ENCODE results near the gene BMPR1B. TPM values are rescaled to one million over a fixed set of nuclear protein-coding genes. Genes with fewer than 3 reads are reported as not detected.

The BMPR1B gene
- total RNA-seq, 1 donor, result 13.5 TPM

DNA sequence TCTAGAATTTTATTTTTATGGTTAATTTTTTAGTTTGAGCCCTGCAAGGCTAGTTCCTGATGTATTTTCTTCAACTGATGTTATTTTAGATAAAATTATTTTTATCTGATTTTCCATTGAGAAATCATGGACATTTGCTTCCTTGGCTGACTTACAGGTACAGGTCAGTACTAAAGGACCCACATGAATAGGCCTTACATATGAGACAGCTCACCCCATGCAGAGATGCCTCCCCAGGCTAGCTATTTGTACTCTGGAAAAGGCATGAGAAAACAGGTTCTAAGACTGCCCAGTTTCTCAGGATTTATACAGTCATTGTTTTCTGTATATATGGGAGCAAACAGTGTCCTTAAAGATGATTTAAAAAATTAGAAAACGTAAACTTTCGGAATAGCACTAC, 255.5 kb downstream of the BMPR1B start:
- no peak overlapping the region for H3K4me3 ChIP-seq (ENCODE audit: low read depth, low read length)
- no peak for DNase-seq (ENCODE audit: low read depth)
- TF ChIP-seq, protein P1, sequence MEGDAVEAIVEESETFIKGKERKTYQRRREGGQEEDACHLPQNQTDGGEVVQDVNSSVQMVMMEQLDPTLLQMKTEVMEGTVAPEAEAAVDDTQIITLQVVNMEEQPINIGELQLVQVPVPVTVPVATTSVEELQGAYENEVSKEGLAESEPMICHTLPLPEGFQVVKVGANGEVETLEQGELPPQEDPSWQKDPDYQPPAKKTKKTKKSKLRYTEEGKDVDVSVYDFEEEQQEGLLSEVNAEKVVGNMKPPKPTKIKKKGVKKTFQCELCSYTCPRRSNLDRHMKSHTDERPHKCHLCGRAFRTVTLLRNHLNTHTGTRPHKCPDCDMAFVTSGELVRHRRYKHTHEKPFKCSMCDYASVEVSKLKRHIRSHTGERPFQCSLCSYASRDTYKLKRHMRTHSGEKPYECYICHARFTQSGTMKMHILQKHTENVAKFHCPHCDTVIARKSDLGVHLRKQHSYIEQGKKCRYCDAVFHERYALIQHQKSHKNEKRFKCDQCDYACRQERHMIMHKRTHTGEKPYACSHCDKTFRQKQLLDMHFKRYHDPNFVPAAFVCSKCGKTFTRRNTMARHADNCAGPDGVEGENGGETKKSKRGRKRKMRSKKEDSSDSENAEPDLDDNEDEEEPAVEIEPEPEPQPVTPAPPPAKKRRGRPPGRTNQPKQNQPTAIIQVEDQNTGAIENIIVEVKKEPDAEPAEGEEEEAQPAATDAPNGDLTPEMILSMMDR (IDR thresholded peaks at IDR 0.05; ENCODE audit: insufficient read depth, low read length), result no peak

DNA sequence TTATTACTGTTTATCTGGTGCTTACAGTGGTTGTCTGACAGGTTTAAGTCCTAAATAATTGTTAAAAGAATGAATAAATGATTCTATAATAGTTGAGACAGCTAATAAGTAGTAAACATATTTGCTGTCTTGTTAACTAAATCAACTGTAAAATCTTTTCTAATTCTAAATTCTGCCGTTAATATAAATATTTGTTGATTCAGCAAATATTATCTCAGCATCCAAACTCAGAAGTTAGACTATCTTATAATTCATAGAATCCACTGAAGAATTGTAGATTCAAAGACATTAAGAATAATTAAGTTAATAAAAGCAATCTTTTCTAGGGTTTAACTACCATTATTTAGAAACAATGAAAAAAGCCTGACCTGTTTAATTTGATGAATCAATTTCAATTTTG, 256.3 kb downstream of the BMPR1B start:
- H3K4me3 ChIP-seq (ENCODE audit: low read depth, low read length), result no peak overlapping the region
- no peak for DNase-seq (ENCODE audit: low read depth)
- TF ChIP-seq, protein P1 (IDR thresholded peaks at IDR 0.05; ENCODE audit: insufficient read depth, low read length), result no peak

DNA sequence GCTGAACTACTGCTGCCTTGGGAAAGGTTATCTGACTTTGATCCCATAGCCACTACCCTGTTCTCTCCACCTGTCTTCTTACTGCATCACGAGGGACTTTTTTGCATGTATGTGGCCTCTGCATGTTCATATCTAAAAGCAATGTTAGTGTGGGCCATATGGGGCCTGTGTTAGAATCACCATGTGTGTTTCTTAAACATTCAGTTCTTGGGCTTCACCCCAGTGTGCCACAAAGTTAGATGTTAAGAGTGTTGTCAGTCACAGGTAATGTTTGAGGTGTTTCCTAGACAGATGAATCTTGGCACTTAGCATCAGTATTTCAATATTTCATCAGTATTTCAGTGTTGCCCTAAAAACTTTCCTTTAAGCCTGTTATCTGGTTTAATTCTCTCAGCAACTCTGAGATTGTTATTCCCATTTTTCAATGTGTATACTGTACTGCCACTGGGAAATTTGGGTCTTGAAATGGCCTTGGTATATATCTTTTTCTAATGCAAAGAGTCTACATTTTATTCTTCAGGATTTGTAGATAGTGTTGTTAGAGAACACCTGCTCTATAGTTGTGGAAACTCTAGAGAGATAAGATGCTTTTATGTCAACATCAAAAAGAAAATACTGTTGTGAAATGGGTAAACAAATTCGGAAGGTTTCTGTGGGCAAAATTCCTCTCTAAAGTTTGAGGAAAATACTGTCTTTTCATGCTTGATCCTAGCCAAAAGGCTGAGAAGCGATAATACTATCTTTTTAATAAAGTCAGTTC, 259.7 kb downstream of the BMPR1B start:
- TF ChIP-seq, protein P1 (IDR thresholded peaks at IDR 0.05; ENCODE audit: insufficient read depth, low read length), result no peak
- DNase-seq (ENCODE audit: low read depth), result no peak
- H3K4me3 ChIP-seq (ENCODE audit: low read depth, low read length), result no peak overlapping the region

DNA sequence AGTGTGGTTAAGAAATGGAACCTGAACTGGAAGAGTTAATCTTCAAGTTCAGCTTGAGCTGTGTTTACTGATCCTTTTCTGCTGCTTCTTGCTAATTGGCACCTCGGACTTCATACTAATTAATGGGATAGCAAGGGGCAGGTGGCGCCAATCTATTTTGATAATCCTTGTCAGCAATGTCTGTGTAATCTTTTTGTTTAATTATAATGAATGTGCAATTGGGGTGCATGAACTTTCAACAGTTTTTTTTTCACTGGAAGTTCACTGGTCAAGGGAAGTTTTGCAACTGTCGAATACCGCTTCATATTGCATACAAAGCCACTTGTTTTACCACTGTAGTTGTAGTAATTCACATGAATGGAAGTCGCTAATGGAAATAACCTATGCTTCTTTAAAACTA, 261.0 kb downstream of the BMPR1B start:
- TF ChIP-seq, protein P1 (IDR thresholded peaks at IDR 0.05; ENCODE audit: insufficient read depth, low read length), result no peak
- no peak for DNase-seq (ENCODE audit: low read depth)
- H3K4me3 ChIP-seq (ENCODE audit: low read depth, low read length), result no peak overlapping the region

DNA sequence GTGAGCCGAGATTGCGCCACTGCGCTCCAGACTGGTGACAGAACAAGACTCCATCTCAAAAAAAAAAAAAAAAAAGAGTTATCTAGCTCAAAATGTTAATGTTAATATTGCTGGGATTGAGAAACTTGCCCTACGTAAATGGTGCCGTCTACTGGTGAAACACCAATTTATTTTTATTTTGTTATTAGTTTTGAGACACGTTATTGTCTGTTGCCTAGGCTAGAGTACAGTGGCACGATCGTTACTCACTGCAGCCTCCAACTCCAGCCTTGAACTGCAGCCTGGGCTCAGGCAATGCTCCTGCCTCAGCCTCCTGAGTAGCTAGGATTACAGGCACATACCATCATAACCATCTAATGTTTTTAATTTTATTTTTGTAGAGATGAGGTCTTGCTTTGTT, 262.8 kb downstream of the BMPR1B start:
- no peak for DNase-seq (ENCODE audit: low read depth)
- no peak overlapping the region for H3K4me3 ChIP-seq (ENCODE audit: low read depth, low read length)
- TF ChIP-seq, protein P1 (IDR thresholded peaks at IDR 0.05; ENCODE audit: insufficient read depth, low read length), result no peak

DNA sequence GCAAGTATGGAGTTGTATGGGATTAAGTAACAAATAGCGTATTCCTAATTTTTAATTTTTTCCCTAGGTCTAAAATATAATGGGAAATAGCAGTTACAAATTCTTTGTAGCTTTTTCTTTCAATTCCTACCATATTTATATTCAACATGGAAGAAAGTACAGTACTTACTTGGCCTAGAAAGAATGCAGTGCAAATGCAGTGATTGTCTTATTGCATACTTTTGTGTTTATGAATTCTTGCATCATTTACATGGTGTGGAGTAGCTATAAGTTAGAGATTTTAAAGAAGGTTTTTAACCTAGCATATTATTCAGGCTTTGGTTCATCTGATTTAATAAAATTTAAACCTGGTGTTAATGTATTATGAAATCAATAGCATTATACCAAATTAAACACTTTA, 263.3 kb downstream of the BMPR1B start:
- H3K4me3 ChIP-seq (ENCODE audit: low read depth, low read length), result no peak overlapping the region
- DNase-seq (ENCODE audit: low read depth), result no peak
- TF ChIP-seq, protein P1 (IDR thresholded peaks at IDR 0.05; ENCODE audit: insufficient read depth, low read length), result no peak

DNA sequence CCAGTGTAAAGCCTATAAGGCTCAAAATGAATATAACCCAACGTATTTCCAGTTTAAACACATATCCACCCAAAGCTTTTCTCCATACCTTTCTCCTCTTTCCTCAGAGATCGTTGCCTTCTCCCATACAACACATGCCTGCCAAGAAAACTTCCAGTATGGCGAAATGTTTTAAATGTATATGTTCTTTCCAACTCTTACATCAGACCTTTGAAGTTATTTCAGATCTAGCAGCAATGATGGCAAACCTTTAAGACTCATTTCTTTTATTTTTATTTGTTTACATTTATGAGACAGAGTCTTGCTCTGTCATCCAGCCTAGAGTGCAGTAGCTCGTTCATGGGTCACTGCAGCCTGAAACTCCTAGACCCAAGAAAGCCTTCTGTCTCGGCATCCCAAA, 265.4 kb downstream of the BMPR1B start:
- TF ChIP-seq, protein P1 (IDR thresholded peaks at IDR 0.05; ENCODE audit: insufficient read depth, low read length), result no peak
- H3K4me3 ChIP-seq (ENCODE audit: low read depth, low read length), result no peak overlapping the region
- peak; percentile 7 for DNase-seq (ENCODE audit: low read depth)
